Neuron (in vitro differentiated cells): ENCODE data around the gene MUC6.

Experiments
- H2AFZ ChIP-seq: one replicate; pipeline ENCODE4 v1.6.1; 2013; ENCODE audit warnings: low read depth, mild to moderate bottlenecking, inconsistent platforms, low read length, moderate library complexity
- H3K27me3 ChIP-seq: one replicate; pipeline ENCODE4 v1.6.1; 2013; ENCODE audit warnings: low read length; ENCODE audit not compliant: insufficient read depth
- H3K36me3 ChIP-seq: one replicate; pipeline ENCODE4 v1.6.1; 2013; ENCODE audit warnings: low read length; ENCODE audit not compliant: insufficient read depth
- H3K4me1 ChIP-seq: one replicate; pipeline ENCODE4 v1.6.1; 2013; ENCODE audit warnings: low read length; ENCODE audit not compliant: insufficient read depth
- H3K4me3 ChIP-seq: 2 replicates; pipeline ENCODE4 v1.5.1; 2013; ENCODE audit warnings: mild to moderate bottlenecking, low read length, moderate library complexity
- H3K9me3 ChIP-seq: one replicate; pipeline ENCODE4 v1.6.1; 2013; ENCODE audit warnings: low read length

The MUC6 gene

DNA sequence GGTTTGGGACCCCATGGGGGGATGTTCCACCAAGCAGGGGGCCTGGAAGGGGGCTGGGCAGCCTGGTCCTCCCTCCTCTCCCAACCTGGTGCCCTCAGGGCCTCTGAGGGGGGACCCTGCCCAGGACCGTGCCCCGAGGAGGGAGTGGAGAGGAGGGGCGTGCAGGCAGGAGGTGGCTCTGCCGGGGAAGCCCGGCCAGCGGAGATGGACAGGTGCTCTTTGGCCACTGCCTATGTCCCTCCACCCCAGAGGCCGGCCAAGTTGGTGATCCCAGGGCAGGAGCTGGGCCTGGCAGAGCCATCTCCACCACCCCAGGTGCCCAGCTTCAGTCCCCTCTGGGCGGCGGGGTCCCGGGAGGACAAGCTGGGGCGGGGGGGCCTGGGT, 40.5 kb upstream of the MUC6 start:
- Histone ChIP-seq H3K4me1 (no peaks in the 10 kb centered on the region), H3K27me3 (peaks cover 6% of the 10 kb centered on the region), H3K4me3 (no peak overlapping the region), H3K36me3 (no peaks in the 10 kb centered on the region), H3K9me3 (no peaks in the 10 kb centered on the region), H2AFZ (no peak overlapping the region)

DNA sequence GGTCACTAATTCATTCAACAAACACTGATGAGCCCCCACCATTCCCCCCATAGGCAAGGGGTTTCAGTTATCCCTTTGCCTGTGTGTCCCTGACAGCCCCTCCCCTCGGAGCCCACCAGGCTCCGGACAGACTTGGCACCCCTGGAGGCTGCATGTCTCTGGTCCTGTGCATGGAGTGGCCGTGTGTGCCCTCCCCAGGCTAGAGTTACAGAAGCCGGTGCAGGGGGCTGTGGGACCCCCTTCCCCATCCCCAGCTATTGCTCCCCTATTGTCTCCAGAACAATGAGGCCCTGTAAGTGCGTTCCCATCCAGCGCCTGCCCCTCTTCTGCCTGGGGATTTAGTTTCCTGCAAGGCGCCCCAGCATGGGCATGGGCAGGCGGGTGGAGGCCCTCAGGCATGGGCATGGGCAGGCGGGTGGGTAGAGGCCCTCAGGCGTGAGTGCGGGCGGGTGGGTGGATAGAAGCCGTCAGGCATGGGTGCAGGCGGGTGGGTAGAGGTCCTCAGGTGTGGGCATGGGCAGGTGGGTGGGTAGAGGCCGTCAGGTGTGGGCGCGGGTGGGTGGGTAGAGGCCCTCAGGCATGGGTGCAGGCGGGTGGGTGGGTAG, 39.6 kb upstream of the MUC6 start:
- no peak overlapping the region for H2AFZ ChIP-seq
- no peaks in the 10 kb centered on the region for H3K36me3 ChIP-seq
- H3K4me1 ChIP-seq: no peaks in the 10 kb centered on the region
- no peaks in the 10 kb centered on the region for H3K9me3 ChIP-seq
- peaks cover 6% of the 10 kb centered on the region for H3K27me3 ChIP-seq
- H3K4me3 ChIP-seq: no peak overlapping the region

DNA sequence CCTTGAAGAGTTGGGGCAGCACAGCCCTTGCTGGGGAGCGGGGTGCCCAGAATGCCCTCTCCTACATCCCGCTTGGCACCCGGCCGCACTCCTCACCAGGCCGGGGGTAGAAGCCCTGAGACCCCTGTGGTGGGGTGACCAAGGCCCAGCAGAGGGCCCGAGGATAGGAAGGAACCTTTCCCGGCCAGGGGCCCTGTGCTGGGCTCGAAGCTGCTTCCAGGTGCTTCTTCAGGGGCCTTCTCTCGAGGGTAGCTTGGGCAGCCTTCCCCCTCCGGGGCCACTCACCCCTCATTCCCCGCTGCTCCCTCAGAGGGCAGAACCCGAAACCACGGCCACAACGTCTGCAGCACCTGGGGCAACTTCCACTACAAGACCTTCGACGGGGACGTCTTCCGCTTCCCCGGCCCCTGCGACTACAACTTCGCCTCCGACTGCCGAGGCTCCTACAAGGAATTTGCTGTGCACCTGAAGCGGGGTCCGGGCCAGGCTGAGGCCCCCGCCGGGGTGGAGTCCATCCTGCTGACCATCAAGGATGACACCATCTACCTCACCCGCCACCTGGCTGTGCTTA, 38.9 kb upstream of the MUC6 start:
- Histone ChIP-seq H3K36me3 (no peaks in the 10 kb centered on the region), H3K27me3 (peaks cover 6% of the 10 kb centered on the region), H3K4me3 (no peak overlapping the region), H3K9me3 (no peaks in the 10 kb centered on the region), H3K4me1 (no peaks in the 10 kb centered on the region), H2AFZ (no peak overlapping the region)

DNA sequence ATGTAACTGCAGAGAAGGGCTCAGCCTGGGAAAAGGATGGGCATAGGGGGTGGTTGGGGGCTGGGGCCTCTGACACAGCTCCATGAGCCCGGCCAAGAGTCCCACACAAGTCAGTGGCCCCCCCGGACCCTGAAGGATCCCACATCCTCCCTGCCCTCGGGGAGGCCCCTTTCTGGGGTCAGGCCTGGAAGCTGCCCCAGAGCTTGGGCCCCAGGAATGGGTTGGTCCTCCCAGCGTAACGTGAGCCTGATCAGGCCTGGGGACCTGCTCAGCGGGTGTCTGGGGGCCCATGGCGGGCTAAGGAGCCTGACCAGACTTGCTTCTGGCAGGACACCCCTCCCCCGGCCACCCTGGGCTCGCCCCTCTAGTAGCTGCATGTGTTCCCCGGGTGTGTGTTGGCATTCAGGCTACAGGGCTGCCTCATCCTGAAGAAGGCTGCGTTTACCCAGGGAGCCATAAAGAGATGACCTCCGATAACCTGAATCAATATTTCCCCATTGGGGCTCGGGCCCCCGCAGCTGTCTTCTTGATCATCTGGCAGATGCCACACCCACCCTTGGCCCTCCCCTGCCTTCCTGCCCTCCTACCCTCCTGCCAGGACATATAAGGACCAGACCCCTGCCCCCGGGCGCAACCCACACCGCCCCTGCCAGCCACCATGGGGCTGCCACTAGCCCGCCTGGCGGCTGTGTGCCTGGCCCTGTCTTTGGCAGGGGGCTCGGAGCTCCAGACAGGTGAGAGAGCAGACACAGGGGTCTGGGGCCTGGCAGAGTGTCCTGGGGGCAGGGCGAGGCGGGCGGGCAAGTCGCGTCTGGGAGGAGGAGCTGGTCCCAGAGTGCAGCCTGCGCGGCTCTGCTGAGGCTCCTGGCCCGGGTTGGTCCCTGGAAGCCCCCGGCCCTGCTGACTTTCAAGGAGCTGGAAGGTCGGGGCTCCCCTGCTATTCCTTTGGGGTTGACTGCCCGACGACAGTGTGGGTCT, 38.0 kb upstream of the MUC6 start, which contains the start of gene MUC2:
MUC2 (plus strand) TSS at position 631 of the 978 bp plus-strand sequence.
- Histone ChIP-seq H2AFZ (no peak within 1 kb of the TSS), H3K4me3 (no peak within 1 kb of the TSS), H3K9me3 (no peaks in the 10 kb centered on the region), H3K36me3 (no peaks in the 10 kb centered on the region), H3K27me3 (peaks cover 6% of the 10 kb centered on the region), H3K4me1 (no peaks in the 10 kb centered on the region)

DNA sequence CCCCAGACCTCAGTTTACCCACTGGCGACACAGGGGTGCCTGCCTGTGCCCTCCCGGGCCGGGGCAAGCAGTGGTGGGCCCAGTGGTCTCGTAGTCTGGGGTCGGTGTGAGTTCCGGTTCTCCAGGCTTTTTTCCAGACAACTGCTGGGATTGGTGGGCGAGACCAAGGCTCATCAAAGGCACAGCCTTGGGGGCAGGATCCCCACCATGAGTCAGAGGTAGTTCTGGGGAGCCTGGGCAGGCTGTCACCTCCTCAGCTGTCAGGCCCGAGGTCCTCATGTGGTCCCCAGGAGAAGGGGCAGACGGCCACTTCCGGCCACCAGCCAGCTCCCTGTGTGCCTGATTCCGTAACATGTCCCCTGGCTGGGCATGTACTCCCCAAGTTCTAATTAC, 37.3 kb upstream of the MUC6 start:
- no peak overlapping the region for H3K4me3 ChIP-seq
- peaks cover 6% of the 10 kb centered on the region for H3K27me3 ChIP-seq
- no peaks in the 10 kb centered on the region for H3K4me1 ChIP-seq
- H3K36me3 ChIP-seq: no peaks in the 10 kb centered on the region
- H2AFZ ChIP-seq: no peak overlapping the region
- no peaks in the 10 kb centered on the region for H3K9me3 ChIP-seq

- H3K9me3 ChIP-seq: no peaks in the 10 kb centered on the region
- peaks cover 6% of the 10 kb centered on the region for H3K27me3 ChIP-seq
- no peaks in the 10 kb centered on the region for H3K36me3 ChIP-seq
- H3K4me1 ChIP-seq: no peaks in the 10 kb centered on the region
- H3K4me3 ChIP-seq: no peak overlapping the region
- no peak overlapping the region for H2AFZ ChIP-seq
These were observed 36.8 kb upstream of the MUC6 start for GRCh38 chr11:1073261-1073724.

DNA sequence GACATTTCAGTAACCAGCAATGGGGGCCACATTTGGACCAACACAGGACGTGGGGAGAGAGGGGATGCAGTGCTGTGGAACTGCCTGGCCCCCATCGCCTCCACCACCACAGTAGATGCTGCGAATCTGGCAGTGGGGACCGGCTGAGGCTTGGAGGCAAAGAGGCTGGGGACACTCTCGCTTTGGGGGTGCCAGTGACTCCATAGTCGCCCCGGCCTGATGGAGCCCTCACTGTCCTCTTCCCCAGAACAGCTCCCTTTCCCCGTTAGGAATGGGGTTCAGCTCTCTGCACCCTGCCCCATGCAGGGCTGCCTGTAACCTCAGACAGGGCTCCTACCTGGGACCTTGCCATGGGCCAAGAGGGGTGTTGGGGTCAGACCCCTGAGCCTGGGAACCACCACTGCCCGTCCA, 36.3 kb upstream of the MUC6 start:
- H3K4me1 ChIP-seq: no peaks in the 10 kb centered on the region
- no peak overlapping the region for H2AFZ ChIP-seq
- H3K36me3 ChIP-seq: no peaks in the 10 kb centered on the region
- H3K9me3 ChIP-seq: no peaks in the 10 kb centered on the region
- H3K27me3 ChIP-seq: peaks cover 6% of the 10 kb centered on the region
- H3K4me3 ChIP-seq: no peak overlapping the region

DNA sequence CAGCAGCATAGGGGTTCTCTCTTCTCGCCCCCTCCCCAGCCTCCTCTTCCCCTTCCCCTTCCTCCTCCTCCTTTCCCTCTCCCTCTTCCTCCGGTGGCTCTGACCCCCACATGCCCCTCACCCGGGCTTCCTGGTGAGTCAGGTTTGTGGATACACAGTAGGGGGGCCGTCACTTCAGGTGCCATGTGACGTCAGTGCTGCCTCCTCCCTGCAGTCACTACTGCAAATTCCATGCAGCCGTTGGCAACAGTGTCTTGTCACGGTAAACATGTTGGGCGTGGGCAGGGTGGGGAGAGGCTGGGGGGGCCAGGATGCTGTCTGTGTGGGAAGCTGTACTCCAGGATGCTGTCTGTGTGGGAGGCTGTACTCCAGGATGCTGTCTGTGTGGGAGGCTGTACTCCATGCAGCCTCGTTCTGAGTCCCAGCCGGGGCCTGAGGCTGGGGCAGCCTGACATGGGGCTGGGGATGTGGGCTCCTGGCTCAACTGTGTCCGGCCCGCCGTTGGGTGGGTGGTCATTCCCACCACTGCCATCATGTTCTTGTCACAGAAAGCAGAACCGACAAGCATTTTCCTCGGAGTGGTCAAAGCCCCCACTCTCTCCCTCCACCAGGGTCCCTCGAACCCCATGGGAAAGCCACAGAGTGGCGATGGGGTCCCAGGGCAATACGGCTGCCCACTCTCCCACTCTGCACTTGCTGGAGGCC, 35.8 kb upstream of the MUC6 start:
- Histone ChIP-seq H3K27me3 (peaks cover 6% of the 10 kb centered on the region), H3K9me3 (no peaks in the 10 kb centered on the region), H3K4me3 (no peak overlapping the region), H2AFZ (no peak overlapping the region), H3K4me1 (no peaks in the 10 kb centered on the region), H3K36me3 (no peaks in the 10 kb centered on the region)

DNA sequence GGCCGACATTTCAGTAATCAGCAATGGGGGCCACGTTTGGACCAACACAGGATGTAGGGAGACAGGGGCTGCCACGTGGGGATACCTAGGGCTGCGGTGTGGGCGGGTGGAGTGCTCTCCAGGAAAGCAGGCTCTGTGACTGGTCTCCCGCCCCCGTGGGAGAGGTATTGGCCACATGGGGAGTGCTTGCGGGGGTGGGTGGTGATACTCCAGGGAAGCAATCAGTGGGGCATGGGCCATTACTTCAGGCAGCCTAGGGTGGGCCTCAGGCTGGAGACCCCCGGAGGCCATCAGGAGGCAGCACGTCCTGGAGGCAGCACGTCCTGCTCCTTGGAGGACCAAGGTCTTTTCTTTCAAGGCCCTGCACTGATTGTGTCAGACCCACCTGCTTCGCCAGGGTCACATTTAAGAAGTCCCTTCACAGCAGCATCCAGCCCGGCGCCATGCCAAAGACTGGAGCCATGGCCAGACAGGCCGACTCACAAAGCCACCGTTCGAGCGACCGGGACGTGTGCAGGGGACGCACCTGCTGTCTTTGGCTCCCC, 35.1 kb upstream of the MUC6 start:
- Histone ChIP-seq H3K36me3 (no peaks in the 10 kb centered on the region), H3K27me3 (peaks cover 6% of the 10 kb centered on the region), H3K9me3 (no peaks in the 10 kb centered on the region), H3K4me1 (no peaks in the 10 kb centered on the region), H2AFZ (no peak overlapping the region), H3K4me3 (no peak overlapping the region)

- H2AFZ ChIP-seq: no peak overlapping the region
- peaks cover 6% of the 10 kb centered on the region for H3K27me3 ChIP-seq
- H3K9me3 ChIP-seq: peaks cover under 1% of the 10 kb centered on the region
- H3K4me1 ChIP-seq: no peaks in the 10 kb centered on the region
- H3K4me3 ChIP-seq: no peak overlapping the region
- H3K36me3 ChIP-seq: no peaks in the 10 kb centered on the region
These were observed 34.3 kb upstream of the MUC6 start for GRCh38 chr11:1070594-1071462.

- Histone ChIP-seq H2AFZ (no peak overlapping the region), H3K36me3 (no peaks in the 10 kb centered on the region), H3K27me3 (peaks cover 6% of the 10 kb centered on the region)
These were observed 33.2 kb upstream of the MUC6 start for GRCh38 chr11:1069740-1070139.

More at GRCh38 chr11:1069740-1070139, 33.2 kb upstream of the MUC6 start:
- Histone ChIP-seq H3K4me1 (no peaks in the 10 kb centered on the region), H3K9me3 (peaks cover 2% of the 10 kb centered on the region), H3K4me3 (no peak overlapping the region)
